GM12891 (cell line): ENCODE results near the gene PITPNM1.

Experiments used
- POLR2A ChIP-seq: IDR thresholded peaks from 2 replicates; pipeline ENCODE4 v1.6.1; 2011; ENCODE audit warnings: low read depth, low read length, control low read depth
- POLR2AphosphoS5 ChIP-seq: IDR thresholded peaks from 2 replicates; pipeline ENCODE4 v1.6.1; 2011; ENCODE audit warnings: low read depth, low read length, control low read depth

DNA sequence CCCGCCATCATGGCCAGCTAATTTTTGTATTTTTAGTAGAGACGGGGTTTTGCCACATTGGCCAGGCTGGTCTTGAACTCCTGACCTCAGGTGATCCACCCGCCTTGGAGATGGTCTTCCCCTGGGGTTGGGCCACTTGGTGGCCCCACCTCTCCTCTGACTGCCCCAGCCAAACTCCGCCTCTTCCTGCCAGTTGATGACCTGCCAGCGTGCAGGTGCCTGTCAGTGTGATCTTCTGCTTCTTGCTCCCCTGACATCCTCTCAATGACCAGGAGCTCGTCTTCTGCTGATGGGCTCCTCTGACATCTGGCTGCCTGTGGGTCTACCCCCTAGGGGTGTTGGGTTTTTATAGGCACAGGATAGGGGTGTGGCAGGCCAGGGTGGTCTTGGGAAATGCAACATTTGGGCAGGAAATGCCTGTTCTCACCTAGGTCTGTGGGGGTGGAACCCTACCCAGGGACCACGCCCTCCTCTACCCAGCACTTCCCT is 19.2 kb downstream of the PITPNM1 start:
- TF ChIP-seq POLR2AphosphoS5 (peak; percentile 75; the same call in 1 of the 2 replicates), POLR2A (peak; percentile 57; the same call in 1 of the 2 replicates)
